OCI-LY1 (cell line): ENCODE measurements around the gene MYLK4.

Experiments used
- CTCF ChIP-seq: fragments of 200-600 bp; sonication (generic), shearing (Covaris generic); IDR thresholded peaks from 2 replicates; pipeline ENCODE4 v1.5.1; 2017; ENCODE audit warnings: mild to moderate bottlenecking, antibody characterized with exemption, low read length, moderate library complexity, mixed read lengths
- EZH2 ChIP-seq: fragments of 200-600 bp; sonication (generic), shearing (Covaris generic); IDR thresholded peaks from 2 replicates; pipeline ENCODE4 v1.8.0; 2017; ENCODE audit warnings: borderline replicate concordance, mixed run types, mild to moderate bottlenecking, antibody characterized with exemption, low read length, moderate library complexity, mixed read lengths

- TF ChIP-seq CTCF = no peak
- no peak for TF ChIP-seq EZH2
Measured at GRCh38 chr6:2639167-2639566, 111.6 kb downstream of the MYLK4 start.
